Neural cell (in vitro differentiated cells): Measurements from ENCODE around the gene KLC1. TPM values are rescaled to one million over a fixed set of nuclear protein-coding genes. Genes with fewer than 3 reads are reported as not detected.

Experiments used
- H2AFZ ChIP-seq: fragments of 200-600, 300-800 bp; sonication (generic), shearing (Covaris generic); 2 replicates; pipeline ENCODE4 v1.6.0; 2014; ENCODE audit warnings: low read depth, mild to moderate bottlenecking, antibody characterized with exemption, low read length, moderate library complexity
- H3F3A ChIP-seq: fragments of 200-600 bp; shearing (Covaris generic); 2 replicates; pipeline ENCODE4 v1.6.1; 2016; ENCODE audit warnings: mild to moderate bottlenecking, moderate library complexity, mixed read lengths, antibody characterized with exemption, low read length; ENCODE audit not compliant: insufficient read depth, poor library complexity, severe bottlenecking
- H3K27ac ChIP-seq: fragments of 200-600, 300-800 bp; sonication (generic), shearing (Covaris generic); 2 replicates; pipeline ENCODE4 v1.5.1; 2014; ENCODE audit warnings: mild to moderate bottlenecking, low read length, moderate library complexity
- H3K27me3 ChIP-seq: fragments of 300-800, 200-600 bp; sonication (generic), shearing (Covaris generic); 2 replicates; pipeline ENCODE4 v1.6.0; 2014; ENCODE audit warnings: mild to moderate bottlenecking, low read depth, low read length, moderate library complexity; ENCODE audit not compliant: insufficient read depth
- H3K36me3 ChIP-seq: fragments of 300-800, 200-600 bp; sonication (generic), shearing (Covaris generic); 2 replicates; pipeline ENCODE4 v1.5.1; 2014; ENCODE audit warnings: mild to moderate bottlenecking, antibody characterized with exemption, low read length, moderate library complexity; ENCODE audit not compliant: insufficient read depth
- H3K4me2 ChIP-seq: fragments of 300-800, 200-600 bp; sonication (generic), shearing (Covaris generic); 2 replicates; pipeline ENCODE4 v1.6.0; 2014; ENCODE audit warnings: mild to moderate bottlenecking, low read length
- H3K4me3 ChIP-seq: fragments of 300-800, 200-600 bp; sonication (generic), shearing (Covaris generic); 2 replicates; pipeline ENCODE4 v1.5.1; 2014; ENCODE audit warnings: mild to moderate bottlenecking, low read length, moderate library complexity
- H3K79me2 ChIP-seq: fragments of 200-600 bp; shearing (Covaris generic); replicated peaks from 2 replicates; pipeline ENCODE4 v1.6.0; 2014; ENCODE audit warnings: mild to moderate bottlenecking, low read length, moderate library complexity; ENCODE audit not compliant: insufficient read depth
- H3K9ac ChIP-seq: fragments of 300-800, 200-600 bp; sonication (generic), shearing (Covaris generic); 2 replicates; pipeline ENCODE4 v1.6.1; 2016; ENCODE audit warnings: mild to moderate bottlenecking, low read length, mixed read lengths
- H3K9me2 ChIP-seq: fragments of 200-600 bp; shearing (Covaris generic); 2 replicates; pipeline ENCODE4 v1.6.1; 2016; ENCODE audit warnings: mild to moderate bottlenecking, low read length, mixed read lengths; ENCODE audit not compliant: insufficient read depth
- H3K9me3 ChIP-seq: fragments of 200-600, 300-800 bp; sonication (generic), shearing (Covaris generic); 2 replicates; pipeline ENCODE4 v1.6.1; 2016; ENCODE audit warnings: mild to moderate bottlenecking, mixed run types, low read length, moderate library complexity, mixed read lengths
- H4K20me1 ChIP-seq: fragments of 200-600 bp; shearing (Covaris generic); 2 replicates; pipeline ENCODE4 v1.6.1; 2016; ENCODE audit warnings: mild to moderate bottlenecking, mixed run types; ENCODE audit not compliant: insufficient read depth
- EP300 ChIP-seq: fragments of 450-650 bp; conservative IDR thresholded peaks from 2 replicates; pipeline ENCODE4 v1.6.1; 2014; ENCODE audit warnings: antibody characterized with exemption, mild to moderate bottlenecking, moderate library complexity; ENCODE audit not compliant: poor library complexity, severe bottlenecking
- EZH2 ChIP-seq: fragments of 200-600, 300-800 bp; shearing (Covaris generic), sonication (generic); IDR thresholded peaks from 2 replicates; pipeline ENCODE4 v1.6.1; 2014; ENCODE audit warnings: antibody characterized with exemption, low read length, borderline replicate concordance, mild to moderate bottlenecking; ENCODE audit not compliant: insufficient read depth, poor library complexity, severe bottlenecking
- MXI1 ChIP-seq: fragments of 450-650 bp; conservative IDR thresholded peaks from 2 replicates; pipeline ENCODE4 v1.6.1; 2014; ENCODE audit warnings: antibody characterized with exemption, mild to moderate bottlenecking; ENCODE audit not compliant: poor library complexity, severe bottlenecking
- POLR2AphosphoS5 ChIP-seq: IDR thresholded peaks from 2 replicates; pipeline ENCODE4 v1.6.1; 2012
- RAD21 ChIP-seq: fragments of 450-650 bp; conservative IDR thresholded peaks from 2 replicates; pipeline ENCODE4 v1.6.1; 2014; ENCODE audit warnings: antibody characterized with exemption, mild to moderate bottlenecking, moderate library complexity
- REST ChIP-seq: IDR thresholded peaks from 2 replicates; pipeline ENCODE4 v1.6.1; 2012; ENCODE audit warnings: borderline replicate concordance
- SMC3 ChIP-seq: fragments of 450-650 bp; conservative IDR thresholded peaks from 2 replicates; pipeline ENCODE4 v1.6.1; 2014; ENCODE audit warnings: antibody characterized with exemption, mild to moderate bottlenecking, moderate library complexity; ENCODE audit not compliant: poor library complexity
- TAF1 ChIP-seq: IDR thresholded peaks from 2 replicates; pipeline ENCODE4 v1.6.1; 2012; ENCODE audit warnings: low read depth
- polyA plus RNA-seq: library from polyadenylated mRNA; depleted of rRNA; stranded (reverse); fragments of >200 nt; gene quantifications from 2 replicates; pipeline ENCODE4 v1.2.3, GENCODE V29; 2014
- TF ChIP-seq, protein P1 (sequence below): fragments of 450-650 bp; IDR thresholded peaks from 2 replicates; pipeline ENCODE4 v1.5.1; 2014; ENCODE audit warnings: antibody characterized with exemption, mild to moderate bottlenecking, moderate library complexity; ENCODE audit not compliant: poor library complexity, severe bottlenecking

KLC1 gene
- polyA plus RNA-seq, 1 donor from 2014 or later: 1,272 TPM

GRCh38 chr14:103737432-103738045 is 108.5 kb downstream of the KLC1 start:
- Histone ChIP-seq H3K9ac (no peak overlapping the region), H3K9me3 (no peaks in the 10 kb centered on the region), H3K79me2 (no peaks in the 10 kb centered on the region), H3K9me2 (no peaks in the 10 kb centered on the region), H3K36me3 (no peaks in the 10 kb centered on the region), H3F3A (no peaks in the 10 kb centered on the region), H3K4me3 (no peak overlapping the region), H2AFZ (no peak overlapping the region), H3K4me2 (no peak overlapping the region), H4K20me1 (no peaks in the 10 kb centered on the region), H3K27ac (no peak overlapping the region), H3K27me3 (no peaks in the 10 kb centered on the region)
- TF ChIP-seq POLR2AphosphoS5: no peak
- no peak for TF ChIP-seq EZH2
- TF ChIP-seq, protein P1, sequence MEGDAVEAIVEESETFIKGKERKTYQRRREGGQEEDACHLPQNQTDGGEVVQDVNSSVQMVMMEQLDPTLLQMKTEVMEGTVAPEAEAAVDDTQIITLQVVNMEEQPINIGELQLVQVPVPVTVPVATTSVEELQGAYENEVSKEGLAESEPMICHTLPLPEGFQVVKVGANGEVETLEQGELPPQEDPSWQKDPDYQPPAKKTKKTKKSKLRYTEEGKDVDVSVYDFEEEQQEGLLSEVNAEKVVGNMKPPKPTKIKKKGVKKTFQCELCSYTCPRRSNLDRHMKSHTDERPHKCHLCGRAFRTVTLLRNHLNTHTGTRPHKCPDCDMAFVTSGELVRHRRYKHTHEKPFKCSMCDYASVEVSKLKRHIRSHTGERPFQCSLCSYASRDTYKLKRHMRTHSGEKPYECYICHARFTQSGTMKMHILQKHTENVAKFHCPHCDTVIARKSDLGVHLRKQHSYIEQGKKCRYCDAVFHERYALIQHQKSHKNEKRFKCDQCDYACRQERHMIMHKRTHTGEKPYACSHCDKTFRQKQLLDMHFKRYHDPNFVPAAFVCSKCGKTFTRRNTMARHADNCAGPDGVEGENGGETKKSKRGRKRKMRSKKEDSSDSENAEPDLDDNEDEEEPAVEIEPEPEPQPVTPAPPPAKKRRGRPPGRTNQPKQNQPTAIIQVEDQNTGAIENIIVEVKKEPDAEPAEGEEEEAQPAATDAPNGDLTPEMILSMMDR: no peak
- no peak for TF ChIP-seq SMC3
- TF ChIP-seq MXI1: no peak
- no peak for TF ChIP-seq RAD21
- no peak for TF ChIP-seq TAF1
- no peak for TF ChIP-seq REST
- no peak for TF ChIP-seq EP300

DNA sequence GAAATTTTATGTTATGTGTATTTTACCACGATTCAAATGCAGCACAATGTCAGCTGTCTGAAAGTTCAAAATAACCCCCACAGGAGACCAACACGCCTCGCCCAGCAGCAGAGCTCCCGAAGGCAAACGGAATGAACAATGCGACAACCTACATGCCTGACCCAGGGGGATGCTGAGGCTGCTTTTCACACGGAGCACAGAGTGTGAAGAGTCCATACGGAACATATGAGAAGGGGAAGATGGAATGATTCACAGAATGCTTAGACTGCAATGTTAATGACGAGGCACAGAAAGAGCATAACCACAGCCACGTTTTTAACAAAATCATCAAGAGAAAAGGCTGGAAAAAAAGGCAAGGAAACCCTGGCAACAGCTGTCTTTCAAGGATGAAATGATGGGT is 109.2 kb downstream of the KLC1 start:
- Histone ChIP-seq H3K79me2 (no peaks in the 10 kb centered on the region), H3K27ac (no peak overlapping the region)

More for the DNA sequence above, 109.2 kb downstream of the KLC1 start:
- Histone ChIP-seq H3K9me2 (no peaks in the 10 kb centered on the region), H3K4me2 (no peak overlapping the region), H2AFZ (no peak overlapping the region), H4K20me1 (no peaks in the 10 kb centered on the region), H3K4me3 (no peak overlapping the region), H3K27me3 (no peaks in the 10 kb centered on the region), H3K9ac (no peak overlapping the region), H3K36me3 (no peaks in the 10 kb centered on the region), H3K9me3 (no peaks in the 10 kb centered on the region), H3F3A (no peaks in the 10 kb centered on the region)
- TF ChIP-seq RAD21 (no peak), SMC3 (no peak), POLR2AphosphoS5 (no peak), TAF1 (no peak), MXI1 (no peak), EP300 (no peak), REST (no peak)
- TF ChIP-seq, protein P1: no peak
